Measurements from ENCODE around the gene BARHL2.

- TF ChIP-seq CTCF (conservative IDR thresholded peaks at IDR 0.05), result no peak
- TF ChIP-seq EZH2 (IDR thresholded peaks at IDR 0.05; ENCODE audit: low read depth), result no peak
Observed at GRCh38 chr1:90717356-90717664, 208 bp upstream of the BARHL2 start.

Measured in PC-9 (cell line).